NCI-H748 (cell line): Measurements from ENCODE around the gene MAP3K9.

Source experiments
- DNase-seq: peaks from one replicate; lab custom pipeline; 2025; ENCODE audit not compliant: unreplicated experiment; lab: John Stamatoyannopoulos, UW

MAP3K9 gene

GRCh38 chr14:70701610-70702009 lies 107.7 kb downstream of the MAP3K9 start:
- no peak for DNase-seq

GRCh38 chr14:70700955-70701585 lies 108.2 kb downstream of the MAP3K9 start:
- no peak for DNase-seq

DNA sequence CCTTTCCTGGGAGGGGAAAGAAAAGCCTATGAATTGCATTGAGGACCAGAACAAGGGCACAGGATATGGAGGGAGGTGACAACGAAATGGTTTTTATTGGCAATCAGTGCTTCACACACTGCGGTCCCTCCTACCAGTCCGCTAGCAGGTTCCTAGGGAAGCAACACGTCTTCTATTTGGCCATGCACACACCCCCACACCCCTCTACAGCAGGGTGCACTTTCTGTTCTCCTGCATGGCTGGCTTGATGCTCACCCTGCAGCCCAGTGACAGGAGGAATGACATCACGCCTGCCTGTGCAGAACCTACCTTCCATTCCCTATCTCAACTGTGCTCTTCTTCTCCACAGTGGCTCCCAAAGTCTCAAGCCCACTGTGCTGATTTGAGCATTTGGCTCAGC lies 109.7 kb downstream of the MAP3K9 start:
- DNase-seq = no peak

- no peak for DNase-seq
Measured at GRCh38 chr14:70698288-70698687, 111.0 kb downstream of the MAP3K9 start.

DNA sequence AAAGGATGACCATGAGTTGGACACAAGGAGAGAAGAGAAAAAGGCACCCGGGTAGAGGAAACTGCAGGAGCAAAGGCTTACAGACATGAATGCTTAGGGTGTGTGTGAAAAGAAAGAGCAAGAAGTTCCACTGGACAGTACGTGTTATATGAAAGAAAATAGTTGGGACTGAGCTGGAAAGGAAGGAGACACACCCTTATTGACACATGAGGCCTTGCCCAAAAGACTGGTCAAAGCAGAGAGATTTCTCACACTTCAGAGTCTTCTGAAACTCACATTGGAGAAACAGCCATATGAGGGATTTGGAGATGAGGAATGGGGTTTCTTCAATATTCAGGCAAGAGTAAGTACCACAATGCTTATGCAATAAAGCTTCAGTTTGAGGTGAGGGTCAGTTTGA lies 111.6 kb downstream of the MAP3K9 start:
- no peak for DNase-seq

- DNase-seq = no peak
Measured at GRCh38 chr14:70696026-70696425, 113.3 kb downstream of the MAP3K9 start.

- no peak for DNase-seq
Measured at GRCh38 chr14:70692210-70692609, 117.1 kb downstream of the MAP3K9 start.

- no peak for DNase-seq
Measured at GRCh38 chr14:70685474-70686197, 123.7 kb downstream of the MAP3K9 start.

GRCh38 chr14:70683983-70684382 lies 125.3 kb downstream of the MAP3K9 start:
- no peak for DNase-seq

GRCh38 chr14:70680748-70681147 lies 128.6 kb downstream of the MAP3K9 start:
- DNase-seq = no peak

DNA sequence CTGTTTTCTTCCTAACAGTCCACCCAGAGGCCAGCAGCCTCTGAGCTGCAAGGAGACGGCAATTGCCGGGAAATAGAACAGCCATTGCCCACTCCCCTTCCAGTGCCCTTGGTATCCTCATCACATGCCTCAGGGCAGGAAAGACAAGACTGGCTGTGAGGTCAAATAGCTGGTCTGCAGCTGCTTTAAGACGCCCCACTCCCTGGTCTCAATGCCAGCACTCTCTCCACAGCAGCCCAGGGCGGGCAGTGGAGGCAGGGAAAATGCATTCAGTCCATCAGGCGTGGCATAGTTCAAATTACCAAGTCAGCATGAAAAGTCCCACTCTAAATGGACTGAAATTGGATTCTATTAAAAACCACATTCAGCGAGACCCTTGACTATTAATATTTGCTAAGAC lies 132.0 kb downstream of the MAP3K9 start:
- DNase-seq = no peak
